ENCODE results near the gene CIRBP.
"Not testable (repeated sequence)": the region's sequence is repeated elsewhere in the genome, so short reads cannot be mapped to it uniquely, and the experiment has no call there.

Gene CIRBP

GRCh38 chr19:1243768-1244692 is 25.1 kb upstream of the CIRBP start:
- DNase-seq (ENCODE audit: low read depth in 2 of 2), result peak; percentile 76 to 83

- DNase-seq (ENCODE audit: low read depth in 2 of 2), result no peak
Measured at GRCh38 chr19:1244693-1245451, 24.3 kb upstream of the CIRBP start.

- no peak for DNase-seq (ENCODE audit: low read depth in 2 of 2)
Measured at GRCh38 chr19:1245494-1246264, 23.5 kb upstream of the CIRBP start.

- not testable (repeated sequence) for DNase-seq (ENCODE audit: low read depth in 2 of 2)
Measured at GRCh38 chr19:1246265-1247087, 22.7 kb upstream of the CIRBP start.

GRCh38 chr19:1247748-1248138 is 21.4 kb upstream of the CIRBP start:
- DNase-seq (ENCODE audit: low read depth in 2 of 2), result no peak

- no peak for DNase-seq (ENCODE audit: low read depth in 2 of 2)
Measured at GRCh38 chr19:1248139-1248785, 20.9 kb upstream of the CIRBP start, which contains the start of gene MIDN. TSS of gene MIDN (plus strand) at chr19:1248583. CDS start at chr19:1250297, 1,714 bp downstream.

- peak in 1 of 2 donors; percentile 67 for DNase-seq (ENCODE audit: low read depth in 2 of 2)
Measured at GRCh38 chr19:1248786-1249297, 20.3 kb upstream of the CIRBP start.

GRCh38 chr19:1249298-1249989 is 19.7 kb upstream of the CIRBP start:
- DNase-seq (ENCODE audit: low read depth in 2 of 2), result peak; percentile 85 to 90

- no peak for DNase-seq (ENCODE audit: low read depth in 2 of 2)
Measured at GRCh38 chr19:1249990-1250436, 19.1 kb upstream of the CIRBP start.

GRCh38 chr19:1250437-1251260 is 18.5 kb upstream of the CIRBP start:
- DNase-seq (ENCODE audit: low read depth in 2 of 2), result no peak

GRCh38 chr19:1251330-1252220 is 17.6 kb upstream of the CIRBP start:
- no peak for DNase-seq (ENCODE audit: low read depth in 2 of 2)

GRCh38 chr19:1252221-1252820 is 16.8 kb upstream of the CIRBP start:
- DNase-seq (ENCODE audit: low read depth in 2 of 2), result no peak

GRCh38 chr19:1252821-1253513 is 16.2 kb upstream of the CIRBP start:
- DNase-seq (ENCODE audit: low read depth in 2 of 2), result peak in 1 of 2 donors; percentile 51

GRCh38 chr19:1253514-1254080 is 15.5 kb upstream of the CIRBP start:
- no peak for DNase-seq (ENCODE audit: low read depth in 2 of 2)

- DNase-seq (ENCODE audit: low read depth in 2 of 2), result no peak
Measured at GRCh38 chr19:1254081-1254527, 15.0 kb upstream of the CIRBP start.

GRCh38 chr19:1254530-1255185 is 14.5 kb upstream of the CIRBP start:
- DNase-seq (ENCODE audit: low read depth in 2 of 2), result no peak

Measured in stimulated activated CD8-positive, alpha-beta memory T cell treated with anti-CD3 and anti-CD28 coated beads, Interleukin-7, amount 100 ng/mL, for 1 hour (primary cell).